Embryonic facial prominence (tissue), 1 donor: ENCODE results near the gene MARVELD1.
A peak's percentile ranks its signal among the peaks of the same experiment; 100 is the strongest.
"Not testable (repeated sequence)": the region's sequence is repeated elsewhere in the genome, so short reads cannot be mapped to it uniquely, and the experiment has no call there.

ENCODE experiments used
- DNase-seq: peaks from one replicate; pipeline ENCODE4 v3.0.0-alpha.2; 2016; ENCODE audit errors: extremely low spot score

The MARVELD1 gene

DNA sequence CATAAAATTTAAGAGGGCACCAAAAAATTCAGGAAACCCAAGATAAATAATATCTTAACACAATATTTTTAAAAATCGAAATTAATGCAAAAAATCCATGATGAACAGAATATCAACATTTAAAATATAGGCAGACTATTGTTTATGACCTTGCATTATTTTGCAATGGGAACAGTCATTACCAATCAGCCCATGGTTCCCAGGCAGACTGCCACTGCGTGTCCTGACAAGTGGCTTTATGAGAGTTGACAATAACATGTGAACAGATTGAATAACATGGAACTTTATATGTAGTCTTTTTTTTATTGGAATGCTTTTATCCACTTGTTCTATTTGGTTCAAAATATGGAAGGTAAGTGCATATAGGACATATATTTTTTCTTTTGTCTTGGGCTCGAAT is 23.4 kb upstream of the MARVELD1 start:
- DNase-seq: no peak

- DNase-seq: not testable (repeated sequence)
These were observed 15.4 kb upstream of the MARVELD1 start for GRCh38 chr10:97698072-97698655.

DNA sequence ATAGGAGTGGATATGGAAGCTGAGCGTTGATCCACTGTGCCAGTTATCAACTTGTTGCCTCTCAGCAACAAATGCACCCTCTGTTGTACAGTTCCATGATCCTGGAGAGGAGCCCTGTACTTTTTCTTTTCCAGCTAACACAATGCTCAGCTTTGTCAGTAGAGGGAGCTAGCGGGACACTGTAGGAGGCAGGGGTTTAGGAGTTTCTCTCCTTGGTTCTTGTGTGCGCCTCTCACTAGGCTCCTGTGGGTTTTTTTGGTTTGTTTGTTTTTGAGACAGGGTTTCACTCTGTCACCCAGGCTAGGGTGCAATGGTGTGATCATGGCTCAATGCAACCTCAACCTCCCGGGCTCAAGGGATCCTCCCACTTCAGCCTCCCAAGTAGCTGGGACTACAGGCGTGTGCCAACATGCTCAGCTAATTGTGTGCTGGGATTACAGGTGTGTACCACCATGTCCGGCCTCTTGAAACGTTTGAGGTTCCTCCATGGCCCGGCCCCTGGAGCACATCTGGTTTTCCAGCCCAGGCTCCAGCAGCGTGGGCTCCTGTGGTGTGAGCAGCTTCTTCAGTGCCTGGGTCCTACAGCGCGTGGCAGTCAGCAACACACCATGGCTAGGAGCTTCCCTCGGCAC is 12.0 kb upstream of the MARVELD1 start:
- no peak for DNase-seq

- DNase-seq: no peak
These were observed 10.0 kb upstream of the MARVELD1 start for GRCh38 chr10:97703398-97704067.

- DNase-seq: no peak
These were observed 9.2 kb upstream of the MARVELD1 start for GRCh38 chr10:97704341-97704740.

DNA sequence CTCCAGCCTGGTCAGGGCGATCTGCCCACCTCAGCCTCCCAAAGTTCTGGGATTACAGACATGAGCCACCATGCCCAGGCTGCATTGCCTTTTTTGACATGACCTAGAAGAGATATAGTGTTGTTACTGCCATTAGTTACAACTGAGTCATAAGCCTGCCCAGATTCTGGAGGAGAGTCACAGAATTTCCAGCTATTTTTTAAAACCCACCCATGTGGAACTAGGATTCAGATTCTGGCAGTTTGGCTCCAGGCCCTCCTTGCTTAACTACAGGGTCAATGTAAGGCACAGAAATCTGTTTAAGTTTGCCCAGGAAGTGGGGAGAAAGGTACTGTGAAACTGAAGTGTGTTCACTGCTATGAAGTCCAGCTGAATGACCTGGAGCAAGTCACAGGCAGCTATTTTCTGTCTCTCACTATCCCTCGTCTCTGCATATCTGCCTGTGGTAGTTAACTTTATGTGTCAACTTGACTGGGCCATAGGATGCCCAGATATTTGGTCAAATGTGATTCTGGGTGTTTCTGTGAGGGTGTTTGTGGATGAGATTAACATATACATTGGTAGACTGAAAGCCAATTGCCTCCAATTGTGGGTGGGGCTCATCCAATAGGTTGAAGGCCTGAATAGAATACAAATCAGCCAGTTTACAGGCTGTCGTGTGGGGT is 8.4 kb upstream of the MARVELD1 start:
- DNase-seq: no peak

DNA sequence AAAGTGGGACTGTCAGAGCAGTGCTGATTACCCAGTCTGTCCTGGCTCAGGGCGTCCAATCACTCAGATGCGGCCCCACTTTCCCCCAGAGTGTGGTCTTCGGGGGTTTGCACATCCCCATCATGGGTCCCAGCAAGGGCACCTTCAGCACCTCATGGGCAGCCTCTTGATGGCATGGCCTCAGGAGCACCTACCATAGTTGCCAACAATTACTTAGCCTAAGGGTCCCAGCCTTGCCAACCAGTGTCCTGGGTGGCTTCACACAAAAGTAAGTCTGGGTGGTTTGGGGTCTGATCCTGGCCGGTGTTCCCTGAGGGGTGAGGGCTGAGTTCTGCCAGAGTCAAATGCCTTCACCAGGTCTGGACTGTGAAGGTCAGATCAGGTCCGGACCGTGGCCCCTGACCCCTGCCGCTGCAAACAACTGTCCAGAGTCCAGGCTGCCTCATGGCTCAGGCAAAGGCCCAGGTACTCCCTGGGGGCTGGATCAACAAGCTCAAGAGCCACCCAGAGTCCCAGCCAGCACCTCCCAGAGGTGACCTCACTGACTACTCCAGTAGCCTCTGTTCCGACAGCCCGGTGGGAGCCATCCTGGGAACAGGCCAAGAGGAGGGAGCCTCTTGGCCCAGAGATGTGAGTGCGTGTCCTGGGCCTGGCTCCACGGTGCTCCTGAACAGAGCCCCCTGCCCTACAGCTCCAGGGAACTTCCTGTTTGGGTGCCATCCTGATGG is 6.2 kb upstream of the MARVELD1 start:
- no peak for DNase-seq

- DNase-seq: no peak
These were observed 5.4 kb upstream of the MARVELD1 start for GRCh38 chr10:97708167-97708566.

DNA sequence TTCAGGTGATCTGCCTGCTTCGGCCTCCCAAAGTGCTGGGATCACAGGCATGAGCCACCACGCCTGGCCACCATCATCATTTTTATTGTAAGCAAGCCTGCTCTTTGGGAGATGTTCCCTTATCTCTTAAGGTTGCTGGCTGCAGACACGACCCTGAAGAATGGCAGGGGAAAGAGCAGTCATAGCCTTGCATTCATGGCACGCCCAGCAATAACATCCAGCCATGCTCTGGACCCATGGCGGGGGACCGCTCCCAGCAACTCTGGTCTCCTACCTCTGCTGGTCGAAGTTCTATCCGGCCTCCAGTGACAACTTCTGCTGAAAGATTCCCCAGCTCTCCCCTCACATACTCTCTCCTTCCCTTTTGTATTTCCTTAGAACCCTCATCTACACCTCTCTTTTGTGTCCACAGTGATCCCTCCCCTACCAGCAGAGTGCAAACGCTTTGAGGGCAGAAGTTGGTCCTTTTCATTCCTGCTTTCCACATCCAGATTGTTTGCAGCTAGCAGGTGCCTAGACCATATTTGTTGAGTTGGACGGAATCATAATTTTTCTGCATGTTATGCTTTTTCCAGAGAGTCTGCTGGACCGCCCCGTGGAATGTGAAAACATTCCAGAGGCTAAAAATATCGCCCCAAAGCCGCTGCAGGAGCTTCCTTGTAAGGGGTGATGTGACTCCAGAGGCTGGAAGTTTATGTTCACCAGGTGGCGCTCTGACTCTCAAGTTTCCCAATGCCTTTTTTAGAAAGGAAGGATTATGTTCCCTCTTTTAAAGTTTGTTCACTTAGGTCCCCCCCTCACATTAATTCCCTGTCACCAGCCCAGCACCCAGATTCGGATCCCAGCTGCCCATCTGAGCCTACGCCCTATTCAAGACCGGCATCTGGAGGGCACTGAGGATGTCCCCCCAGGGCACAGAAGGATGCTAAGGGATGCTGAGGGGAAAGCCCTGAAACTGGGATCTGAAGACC is 4.3 kb upstream of the MARVELD1 start:
- no peak for DNase-seq

DNA sequence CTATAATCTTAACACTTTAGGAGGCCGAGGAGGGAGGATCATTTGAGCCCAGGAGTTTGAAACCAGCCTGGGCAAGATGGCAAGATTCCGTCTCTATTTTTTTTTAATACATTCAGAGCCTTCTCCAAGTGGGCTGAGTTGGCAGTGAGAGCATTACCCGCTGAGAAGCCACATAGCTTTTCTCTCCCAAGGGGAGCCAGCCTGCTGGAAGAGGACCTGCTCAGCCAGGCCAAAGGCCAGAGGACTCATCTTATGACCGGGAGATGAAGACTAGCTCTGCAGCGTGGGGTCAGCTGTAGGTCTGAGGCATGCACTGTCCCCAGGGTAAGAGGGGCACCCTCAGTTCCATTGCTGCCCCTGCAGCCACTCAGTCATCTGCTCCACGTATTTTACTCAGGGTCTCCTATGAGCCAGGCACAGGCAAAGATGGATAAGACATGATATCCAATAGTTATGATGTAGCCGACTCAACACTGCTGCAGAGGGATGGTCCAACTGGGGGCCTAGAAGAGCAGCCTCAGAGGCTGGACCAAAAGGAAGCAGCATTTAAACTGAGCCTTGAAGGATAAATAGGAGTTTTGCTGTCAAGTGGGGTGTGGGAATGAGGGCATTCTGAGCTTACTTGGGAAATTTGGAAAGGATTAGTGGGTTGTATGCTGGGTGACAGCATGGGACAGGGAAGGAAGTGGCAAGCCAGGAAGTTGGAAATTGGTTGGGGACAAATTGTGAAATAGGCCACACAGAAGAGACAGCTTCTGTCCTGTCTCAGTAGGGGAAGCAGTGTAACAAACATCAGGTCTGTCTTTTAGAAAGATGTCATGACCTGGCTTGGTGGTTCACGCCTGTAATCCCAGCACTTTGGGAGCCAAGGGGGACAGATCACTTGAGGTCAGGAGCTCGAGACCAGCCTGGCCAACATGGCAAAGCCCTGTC is 1.6 kb upstream of the MARVELD1 start:
- no peak for DNase-seq

DNA sequence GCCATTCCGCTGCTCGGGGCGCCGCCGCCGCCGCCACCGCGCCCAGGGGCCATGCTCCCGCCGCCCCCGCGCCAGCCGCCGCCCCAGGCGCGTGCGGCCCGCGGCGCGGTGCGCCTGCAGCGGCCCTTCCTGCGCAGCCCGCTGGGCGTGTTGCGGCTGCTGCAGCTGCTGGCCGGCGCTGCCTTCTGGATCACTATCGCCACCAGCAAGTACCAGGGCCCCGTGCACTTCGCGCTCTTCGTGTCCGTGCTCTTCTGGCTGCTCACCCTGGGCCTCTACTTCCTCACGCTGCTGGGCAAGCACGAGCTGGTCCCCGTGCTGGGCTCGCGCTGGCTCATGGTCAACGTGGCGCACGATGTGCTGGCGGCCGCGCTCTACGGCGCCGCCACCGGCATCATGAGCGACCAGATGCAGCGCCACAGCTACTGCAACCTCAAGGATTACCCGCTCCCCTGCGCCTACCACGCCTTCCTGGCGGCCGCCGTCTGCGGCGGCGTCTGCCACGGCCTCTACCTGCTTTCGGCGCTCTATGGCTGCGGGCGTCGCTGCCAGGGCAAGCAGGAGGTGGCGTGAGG is 383 bp downstream of the MARVELD1 start:
- no peak for DNase-seq

GRCh38 chr10:97714401-97715258 is 1.1 kb downstream of the MARVELD1 start:
- DNase-seq: peak; percentile 75

- DNase-seq: no peak
These were observed 1.8 kb downstream of the MARVELD1 start for GRCh38 chr10:97715259-97715874.

GRCh38 chr10:97717627-97718026 is 4.1 kb downstream of the MARVELD1 start:
- no peak for DNase-seq

DNA sequence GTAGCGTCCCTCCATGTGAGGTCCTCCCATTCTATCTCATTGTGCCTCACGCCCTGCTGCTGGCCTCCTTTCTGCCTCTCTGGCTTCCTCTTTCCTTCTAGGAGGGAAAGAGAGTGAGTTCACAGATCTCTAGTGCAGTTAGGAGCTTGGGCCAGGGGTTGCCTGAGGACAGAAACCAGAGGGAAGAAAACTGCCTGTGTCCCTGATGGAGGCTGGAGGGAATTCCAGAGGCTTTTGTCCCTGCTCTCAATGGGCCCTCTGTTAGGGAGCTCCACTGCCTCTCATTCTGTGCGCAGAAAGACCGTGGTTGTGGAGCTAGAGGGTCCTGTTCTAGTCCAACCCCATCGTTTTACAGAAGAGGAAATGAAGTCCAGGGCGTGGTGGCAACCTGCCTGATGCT is 4.6 kb downstream of the MARVELD1 start:
- DNase-seq: no peak

- DNase-seq: no peak
These were observed 5.2 kb downstream of the MARVELD1 start for GRCh38 chr10:97718659-97719142.

DNA sequence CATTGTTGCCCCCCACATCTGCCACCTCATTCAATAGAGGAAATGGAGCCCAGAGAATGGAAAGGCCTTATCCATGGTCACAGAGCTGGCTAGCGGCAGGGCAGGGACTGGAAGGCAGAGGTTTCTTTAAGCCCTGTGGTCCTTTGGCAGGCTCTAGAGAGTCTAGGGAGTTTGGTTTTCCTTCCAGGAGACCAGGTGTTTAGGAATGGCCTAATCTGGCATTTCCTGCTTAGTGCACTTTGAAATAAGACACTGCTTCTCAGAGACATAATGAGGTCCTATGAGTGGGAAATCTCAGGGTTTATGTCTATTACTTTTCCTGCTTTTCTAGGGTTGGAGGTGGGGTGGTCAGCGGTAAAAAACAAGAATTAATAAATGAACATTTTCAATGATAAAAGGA is 6.1 kb downstream of the MARVELD1 start:
- DNase-seq: no peak
